Stimulated activated CD4-positive, alpha-beta T cell treated with anti-CD3 and anti-CD28 coated beads, Interleukin-4, amount 100 ng/mL, for 24 hours (primary cell): Measurements from ENCODE around the gene RAB9A.
"Not testable (repeated sequence)": the region's sequence is repeated elsewhere in the genome, so short reads cannot be mapped to it uniquely, and the experiment has no call there.

Experiments
- DNase-seq: peaks from one replicate; pipeline ENCODE4 v3.0.0-alpha.2; 2020

Gene RAB9A

DNA sequence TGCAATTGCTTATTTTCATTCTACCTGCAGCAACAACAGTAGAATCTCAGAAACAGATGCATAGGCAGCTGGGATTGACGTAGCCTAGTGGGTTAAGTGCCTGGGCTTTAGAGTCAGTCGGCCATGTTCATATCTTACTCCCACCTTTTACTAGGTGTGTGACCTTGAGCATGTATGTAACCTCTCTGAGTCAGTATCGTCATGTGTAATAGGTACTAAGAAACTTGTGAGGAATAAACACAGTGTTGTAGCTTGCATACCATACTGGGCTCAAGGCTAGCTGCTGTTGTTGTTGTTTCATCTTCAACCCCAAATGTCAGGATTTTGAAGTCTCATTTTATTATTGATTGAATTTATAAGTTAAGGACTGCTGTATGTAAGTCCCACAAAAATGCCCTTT lies 14.2 kb downstream of the RAB9A start:
- DNase-seq = no peak

GRCh38 chrX:13703589-13703988 lies 14.7 kb downstream of the RAB9A start:
- no peak for DNase-seq

DNA sequence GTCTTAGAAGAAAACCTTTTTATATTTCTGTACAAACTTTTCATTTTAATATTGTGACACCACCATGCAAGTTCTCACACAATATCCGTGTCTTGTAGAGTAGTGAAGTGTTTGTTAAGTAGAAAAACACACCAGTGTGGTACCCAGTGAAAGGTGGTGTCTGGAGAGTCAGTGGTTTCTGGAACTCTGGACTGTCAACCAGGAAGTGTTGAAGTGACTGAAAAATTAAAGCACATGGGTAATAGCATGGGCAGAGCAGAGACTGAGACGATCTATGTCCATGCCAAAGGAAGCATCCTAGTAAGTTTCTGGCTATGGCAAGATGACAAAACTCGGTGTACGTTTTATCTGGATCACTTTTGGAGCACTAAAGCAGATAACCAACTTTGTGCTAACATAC lies 22.2 kb downstream of the RAB9A start:
- no peak for DNase-seq

GRCh38 chrX:13716455-13716854 lies 27.5 kb downstream of the RAB9A start:
- DNase-seq = no peak

DNA sequence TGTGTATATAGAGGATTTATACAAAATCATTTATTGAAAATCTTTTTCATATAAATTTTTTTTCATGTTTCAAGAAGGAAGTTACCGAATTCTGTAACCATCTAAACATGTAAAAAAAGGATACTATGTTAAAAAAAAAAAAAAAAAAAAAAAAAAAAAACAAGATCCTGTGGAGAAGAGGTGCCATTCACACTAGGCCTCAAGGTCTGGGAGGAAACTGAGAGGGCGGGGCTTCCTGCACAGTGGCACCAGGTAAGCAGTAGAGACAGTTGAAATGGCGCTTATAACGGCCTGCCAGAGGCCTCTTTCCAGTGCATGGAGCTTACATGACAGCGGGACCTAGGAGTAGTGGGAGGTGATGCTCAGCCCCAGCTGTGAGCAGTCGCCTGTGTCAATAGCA lies 28.0 kb downstream of the RAB9A start:
- DNase-seq = peak; percentile 15

DNA sequence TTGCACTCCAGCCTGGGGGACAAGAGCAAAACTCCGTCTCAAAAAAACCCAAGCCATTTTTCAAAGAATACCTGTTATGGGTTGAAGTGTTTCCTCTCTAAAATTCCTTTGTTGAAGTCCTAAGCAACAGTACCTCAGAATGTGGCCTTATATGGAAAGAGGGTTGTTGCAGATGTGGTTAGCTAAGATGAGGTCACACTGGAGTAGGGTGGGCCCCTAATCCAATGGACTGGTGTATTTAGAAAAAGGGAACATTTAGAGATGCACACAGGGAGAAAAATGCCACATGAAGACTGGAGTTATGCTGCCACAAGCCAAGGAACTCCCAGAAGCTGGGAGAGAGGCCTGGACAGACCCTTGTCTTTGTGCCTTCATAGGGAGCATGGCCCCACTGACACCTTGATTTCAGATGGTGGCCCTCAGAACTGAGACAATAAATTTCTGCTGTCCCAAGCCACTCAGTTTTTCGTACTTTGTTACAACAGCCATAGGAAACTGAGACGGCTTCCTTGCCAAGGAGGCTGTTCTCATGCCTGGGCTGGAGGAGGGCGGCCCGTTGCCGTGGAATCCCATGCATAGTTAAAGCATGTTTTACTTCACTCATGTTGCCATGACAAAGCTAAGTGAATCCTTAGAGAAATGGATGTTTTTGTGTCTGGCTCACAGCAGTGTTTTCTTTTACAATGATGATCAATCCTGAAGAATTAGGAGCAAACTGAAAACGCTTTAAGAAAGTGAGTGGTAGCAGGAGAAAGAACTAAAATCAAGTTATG lies 29.0 kb downstream of the RAB9A start:
- no peak for DNase-seq

- DNase-seq = no peak
Measured at GRCh38 chrX:13719192-13719856, 30.4 kb downstream of the RAB9A start.

DNA sequence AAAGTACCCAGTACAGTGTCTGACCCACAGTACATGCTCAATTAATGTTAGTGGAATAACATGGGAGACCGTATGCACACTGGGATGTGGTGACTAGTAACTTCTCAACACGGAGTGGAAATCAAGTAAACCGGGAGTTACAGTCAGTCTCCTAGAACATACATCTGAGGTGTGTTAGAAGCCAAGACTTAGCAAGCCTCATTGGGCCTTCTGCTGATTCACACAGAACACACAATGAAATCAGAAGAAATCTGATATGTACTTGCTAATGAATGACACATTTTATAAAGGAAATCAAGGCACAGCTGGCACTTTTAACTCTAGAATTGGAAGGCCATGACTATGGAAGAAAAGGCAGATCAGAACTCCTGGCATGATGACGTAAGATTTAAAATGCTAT lies 32.4 kb downstream of the RAB9A start:
- DNase-seq = no peak

DNA sequence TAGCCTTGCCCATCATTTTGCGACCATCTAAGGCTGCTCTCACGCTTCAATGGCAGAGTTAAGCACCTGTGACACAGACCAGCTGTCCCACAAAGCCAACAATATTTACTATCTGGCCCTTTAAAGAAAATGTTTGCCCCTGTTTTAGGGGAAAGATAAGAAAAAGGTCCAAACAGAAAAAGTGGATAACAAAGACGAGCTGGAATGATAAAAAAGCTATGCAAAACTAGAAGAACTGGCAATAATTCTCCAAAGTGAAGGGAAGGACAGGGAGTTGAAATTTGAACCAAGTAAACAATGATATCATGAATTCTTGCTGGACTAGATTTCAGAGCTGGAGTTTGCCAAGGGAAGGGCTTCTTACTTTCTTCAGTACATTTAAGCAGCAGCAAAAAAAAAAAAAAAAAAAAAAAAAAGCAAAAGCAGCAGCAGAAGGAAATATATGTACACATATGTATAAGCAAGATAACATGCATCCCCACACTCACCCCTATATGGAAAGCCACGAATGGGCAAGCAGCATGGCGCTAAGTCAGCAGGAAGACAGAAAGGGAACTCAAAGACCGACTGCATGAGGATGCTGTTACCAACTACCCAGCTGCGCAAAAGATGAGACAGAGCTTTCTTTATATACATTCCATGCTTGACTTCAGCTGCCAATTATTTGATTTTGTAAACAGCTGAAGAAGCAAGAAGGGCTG lies 33.0 kb downstream of the RAB9A start:
- DNase-seq = no peak

GRCh38 chrX:13724878-13725277 lies 36.0 kb downstream of the RAB9A start:
- DNase-seq = peak; percentile 38

DNA sequence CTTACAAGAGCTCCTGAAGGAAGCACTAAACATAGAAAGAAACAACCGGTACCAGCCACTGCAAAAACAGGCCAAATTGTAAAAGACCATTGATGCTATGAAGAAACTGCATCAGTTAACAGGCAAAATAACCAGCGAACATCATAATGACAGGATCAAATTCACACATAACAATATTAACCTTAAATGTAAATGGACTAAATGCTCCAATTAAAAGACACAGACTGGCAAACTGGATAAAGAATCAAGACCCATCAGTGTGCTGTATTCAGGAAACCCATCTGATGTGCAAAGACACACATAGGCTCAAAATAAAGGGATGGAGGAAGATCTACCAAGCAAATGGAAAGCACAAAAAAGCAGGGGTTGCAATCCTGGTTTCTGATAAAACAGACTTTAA lies 37.7 kb downstream of the RAB9A start:
- not testable (repeated sequence) for DNase-seq

DNA sequence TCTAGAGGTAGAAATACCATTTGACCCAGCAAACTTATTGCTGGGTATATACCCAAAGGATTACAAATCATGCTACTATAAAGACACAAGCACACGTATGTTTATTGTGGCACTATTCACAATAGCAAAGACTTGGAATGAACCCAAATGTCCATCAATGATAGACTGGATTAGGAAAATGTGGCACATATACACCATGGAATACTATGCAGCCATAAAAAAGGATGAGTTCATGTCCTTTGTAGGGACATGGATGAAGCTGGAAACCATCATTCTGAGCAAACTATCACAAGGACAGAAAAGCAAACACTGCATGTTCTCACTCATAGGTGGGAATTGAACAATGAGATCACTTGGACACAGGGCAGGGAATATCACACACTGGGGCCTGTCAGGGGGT lies 41.6 kb downstream of the RAB9A start:
- not testable (repeated sequence) for DNase-seq

GRCh38 chrX:13732246-13733067 lies 43.5 kb downstream of the RAB9A start:
- DNase-seq = no peak

- no peak for DNase-seq
Measured at GRCh38 chrX:13733506-13733905, 44.6 kb downstream of the RAB9A start.

- peak; percentile 88 for DNase-seq
Measured at GRCh38 chrX:13734278-13735172, 45.6 kb downstream of the RAB9A start, which contains the start of the genes OFD1 and TRAPPC2. OFD1 (plus strand) TSS chrX:13734748; CDS start chrX:13735072, 324 bp downstream. TRAPPC2 (minus strand) TSS chrX:13734620; CDS start chrX:13719963, 14,657 bp downstream.

DNA sequence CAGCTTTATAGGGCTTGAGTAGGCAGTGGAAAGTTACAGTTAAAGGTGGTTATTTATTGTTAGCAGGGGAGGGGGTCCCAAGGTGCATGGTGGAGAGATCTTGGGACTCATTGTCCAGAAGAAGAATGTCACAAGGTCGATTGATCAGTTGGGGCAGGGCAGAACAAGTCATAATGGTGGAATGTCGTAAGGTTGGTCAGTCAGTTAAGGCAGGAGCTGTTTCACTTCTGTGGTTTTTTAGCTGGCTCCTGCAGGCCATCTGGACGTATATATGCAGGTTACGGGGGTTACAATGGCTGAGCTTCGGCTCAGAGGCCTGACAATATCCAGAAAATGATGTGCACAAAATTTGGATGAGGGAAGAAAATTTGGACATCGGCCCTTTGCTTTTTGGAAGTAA lies 52.8 kb downstream of the RAB9A start:
- no peak for DNase-seq

DNA sequence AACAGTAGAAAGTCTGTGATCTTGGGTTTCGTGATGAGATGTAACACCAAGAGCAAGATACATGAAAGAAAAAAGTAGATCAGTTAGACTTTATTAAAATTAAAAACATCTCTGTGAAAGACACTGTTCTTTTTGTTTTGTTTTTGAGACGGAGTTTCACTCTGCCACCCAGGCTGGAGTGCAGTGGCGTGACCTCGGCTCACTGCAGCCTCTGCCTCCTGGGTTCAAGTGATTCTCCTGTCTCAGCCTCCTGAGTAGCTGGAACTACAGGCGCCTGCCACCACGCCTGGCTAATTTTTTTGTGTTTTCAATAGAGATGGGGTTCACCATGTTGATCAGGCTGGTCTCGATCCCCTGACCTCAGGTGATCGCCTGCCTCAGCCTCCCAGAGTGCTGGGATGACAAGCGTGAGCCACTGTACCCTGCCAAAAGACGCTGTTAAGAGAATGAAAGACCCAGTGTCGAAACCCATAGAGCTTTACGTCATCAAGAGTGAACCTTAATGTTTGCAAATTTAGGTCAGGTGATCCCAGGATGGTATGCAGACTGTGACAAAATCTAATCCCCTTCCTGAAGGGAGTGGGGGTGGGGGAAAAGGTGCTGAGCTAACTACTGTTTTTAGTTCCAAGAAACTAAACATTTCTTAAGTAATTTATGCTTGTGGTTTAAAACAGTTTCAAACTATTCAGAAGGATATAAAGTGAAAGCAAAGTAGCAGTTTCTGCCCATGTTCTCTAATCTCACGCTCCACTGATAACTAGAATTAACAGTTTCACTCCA lies 53.7 kb downstream of the RAB9A start:
- peak; percentile 61 for DNase-seq

GRCh38 chrX:13747836-13748235 lies 58.9 kb downstream of the RAB9A start:
- DNase-seq = peak; percentile 24

GRCh38 chrX:13748486-13748885 lies 59.6 kb downstream of the RAB9A start:
- DNase-seq = no peak

- DNase-seq = peak; percentile 8
Measured at GRCh38 chrX:13750204-13750603, 61.3 kb downstream of the RAB9A start.

DNA sequence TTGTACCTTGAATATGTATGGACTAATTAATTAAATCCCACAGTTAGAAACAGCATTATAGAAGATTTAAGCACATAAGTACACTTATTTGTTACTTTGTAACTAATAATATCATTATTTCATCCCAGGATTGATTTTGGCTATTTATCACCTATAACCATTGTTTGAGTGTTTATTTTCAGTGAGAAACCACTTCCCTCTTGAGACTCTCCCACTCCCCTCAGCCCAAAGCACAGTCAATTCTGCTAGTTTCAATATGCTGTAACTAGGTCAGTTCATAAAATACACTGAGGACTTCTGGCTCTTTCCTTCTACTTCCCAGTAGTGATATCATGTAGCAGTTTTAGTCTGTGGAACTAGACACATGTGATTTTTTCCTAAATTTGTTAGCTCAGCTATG lies 61.9 kb downstream of the RAB9A start:
- DNase-seq = no peak
